ENCODE measurements around the gene PCMTD2.
"Not testable (repeated sequence)": the region's sequence is repeated elsewhere in the genome, so short reads cannot be mapped to it uniquely, and the experiment has no call there.

The PCMTD2 gene

GRCh38 chr20:64224351-64225170, 31.0 kb upstream of the PCMTD2 start:
- peak in 4 of 51 donors; percentile 3 to 34 (median 5) for DNase-seq

- DNase-seq = no peak
Measured at GRCh38 chr20:64225171-64225595, 30.4 kb upstream of the PCMTD2 start.

- no peak for DNase-seq
Measured at GRCh38 chr20:64225828-64226598, 29.5 kb upstream of the PCMTD2 start.

- no peak for DNase-seq
Measured at GRCh38 chr20:64226686-64227580, 28.6 kb upstream of the PCMTD2 start.

GRCh38 chr20:64228086-64228653, 27.4 kb upstream of the PCMTD2 start:
- no peak for DNase-seq

- DNase-seq = no peak
Measured at GRCh38 chr20:64228751-64229506, 26.6 kb upstream of the PCMTD2 start.

GRCh38 chr20:64229507-64230061, 26.0 kb upstream of the PCMTD2 start:
- DNase-seq = no peak

GRCh38 chr20:64230461-64231145, 24.9 kb upstream of the PCMTD2 start:
- no peak for DNase-seq

- DNase-seq = no peak
Measured at GRCh38 chr20:64231621-64232550, 23.7 kb upstream of the PCMTD2 start.

GRCh38 chr20:64232794-64233193, 22.8 kb upstream of the PCMTD2 start:
- peak in 13 of 51 donors; percentile 14 to 45 (median 25) for DNase-seq

GRCh38 chr20:64233725-64234124, 21.8 kb upstream of the PCMTD2 start:
- peak in 12 of 51 donors; percentile 2 to 55 (median 24) for DNase-seq

GRCh38 chr20:64234291-64234791, 21.2 kb upstream of the PCMTD2 start:
- no peak for DNase-seq

GRCh38 chr20:64234921-64235565, 20.5 kb upstream of the PCMTD2 start:
- not testable (repeated sequence) for DNase-seq

- no peak for DNase-seq
Measured at GRCh38 chr20:64236137-64237088, 19.1 kb upstream of the PCMTD2 start.

- no peak for DNase-seq
Measured at GRCh38 chr20:64237316-64237715, 18.2 kb upstream of the PCMTD2 start.

GRCh38 chr20:64238115-64238825, 17.3 kb upstream of the PCMTD2 start:
- DNase-seq = no peak
